ENCODE measurements around the gene DPT.
"Not testable (repeated sequence)": the region's sequence is repeated elsewhere in the genome, so short reads cannot be mapped to it uniquely, and the experiment has no call there.

Gene DPT

GRCh38 chr1:168728473-168729404, at the start of gene DPT:
Gene DPT (minus strand): TSS chr1:168729206. CDS start chr1:168729174, 32 bp downstream.
- no peak for DNase-seq

DNA sequence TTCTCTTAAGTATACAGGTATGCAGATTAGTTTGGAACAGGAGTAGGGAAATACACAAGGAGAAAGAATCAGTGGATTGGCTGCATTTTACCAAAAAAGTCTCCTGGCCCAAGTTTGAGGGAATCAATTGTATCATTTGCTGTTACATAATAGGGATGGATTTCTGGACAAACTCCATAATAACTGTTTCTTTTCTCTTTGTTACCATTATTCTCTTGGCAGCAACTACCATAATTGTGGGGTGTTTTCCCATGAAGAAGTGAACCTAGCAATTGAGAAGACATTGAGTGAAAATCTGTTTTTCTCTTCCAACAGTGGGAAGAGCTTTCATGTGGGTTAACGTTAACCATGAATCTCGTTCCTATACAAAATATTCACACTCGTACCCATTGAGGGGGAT, 46.4 kb upstream of the DPT start:
- DNase-seq: no peak

DNA sequence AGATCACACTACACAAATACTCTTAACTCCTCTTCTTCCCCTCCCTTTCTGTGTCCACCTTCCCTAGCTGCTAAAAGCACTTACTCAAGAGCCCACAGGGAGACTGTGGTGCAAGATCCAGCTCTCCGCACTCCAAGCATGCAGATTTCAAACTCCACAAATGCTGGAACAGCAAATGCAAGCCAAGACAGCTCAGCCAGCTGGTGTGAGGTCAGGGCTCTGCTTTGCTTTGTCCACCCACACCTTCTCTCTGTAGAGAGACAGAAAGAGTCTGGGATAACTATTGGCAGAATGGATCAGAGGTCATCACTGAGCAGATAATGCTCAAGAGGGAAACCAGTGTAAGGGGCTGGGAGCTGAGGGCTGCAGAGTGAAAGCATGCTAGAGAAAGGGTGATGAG, 45.2 kb upstream of the DPT start:
- DNase-seq: no peak

- DNase-seq: no peak
These were observed 43.5 kb upstream of the DPT start for GRCh38 chr1:168772428-168773060.

DNA sequence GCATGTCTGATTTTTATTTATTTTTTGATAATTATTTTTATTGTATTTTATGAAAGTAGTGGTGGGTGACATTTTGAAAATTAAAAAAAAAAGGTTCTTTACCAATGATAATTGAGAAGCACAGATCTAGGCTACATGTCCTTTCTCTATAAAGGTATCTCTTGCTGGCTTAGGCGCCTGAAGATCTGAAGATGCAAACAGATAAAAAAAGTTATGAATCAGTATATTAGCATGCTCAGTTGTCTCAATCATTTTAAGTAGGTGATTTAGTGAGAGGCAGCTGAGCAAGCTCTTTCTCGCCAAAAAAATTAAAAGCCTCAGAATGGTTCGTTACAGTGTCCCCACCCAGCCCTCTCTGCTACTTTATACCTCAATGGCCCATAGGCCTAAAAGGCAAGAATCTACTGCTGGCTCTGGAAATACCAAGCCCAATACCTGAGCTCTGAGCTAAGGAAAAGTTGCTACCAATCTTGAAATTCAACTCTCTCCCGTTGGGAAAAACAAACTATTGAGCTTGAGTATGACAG, 42.2 kb upstream of the DPT start:
- DNase-seq: no peak

DNA sequence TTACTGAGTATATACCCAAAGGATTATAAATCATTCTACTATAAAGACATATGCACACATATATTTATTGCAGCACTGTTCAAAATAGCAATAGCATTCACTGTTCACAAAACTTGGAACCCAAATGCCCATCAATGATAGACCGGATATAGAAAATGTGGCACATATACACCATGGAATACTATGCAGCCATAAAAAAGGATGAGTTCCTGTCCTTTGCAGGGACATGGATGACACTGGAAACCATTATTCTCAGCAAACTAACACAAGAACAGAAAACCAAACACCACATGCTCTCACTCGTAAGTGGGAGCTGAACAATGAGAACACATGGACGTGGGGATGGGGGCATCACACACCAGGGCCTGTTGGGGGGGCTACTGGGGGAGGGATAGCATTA, 40.9 kb upstream of the DPT start:
- DNase-seq: not testable (repeated sequence)

DNA sequence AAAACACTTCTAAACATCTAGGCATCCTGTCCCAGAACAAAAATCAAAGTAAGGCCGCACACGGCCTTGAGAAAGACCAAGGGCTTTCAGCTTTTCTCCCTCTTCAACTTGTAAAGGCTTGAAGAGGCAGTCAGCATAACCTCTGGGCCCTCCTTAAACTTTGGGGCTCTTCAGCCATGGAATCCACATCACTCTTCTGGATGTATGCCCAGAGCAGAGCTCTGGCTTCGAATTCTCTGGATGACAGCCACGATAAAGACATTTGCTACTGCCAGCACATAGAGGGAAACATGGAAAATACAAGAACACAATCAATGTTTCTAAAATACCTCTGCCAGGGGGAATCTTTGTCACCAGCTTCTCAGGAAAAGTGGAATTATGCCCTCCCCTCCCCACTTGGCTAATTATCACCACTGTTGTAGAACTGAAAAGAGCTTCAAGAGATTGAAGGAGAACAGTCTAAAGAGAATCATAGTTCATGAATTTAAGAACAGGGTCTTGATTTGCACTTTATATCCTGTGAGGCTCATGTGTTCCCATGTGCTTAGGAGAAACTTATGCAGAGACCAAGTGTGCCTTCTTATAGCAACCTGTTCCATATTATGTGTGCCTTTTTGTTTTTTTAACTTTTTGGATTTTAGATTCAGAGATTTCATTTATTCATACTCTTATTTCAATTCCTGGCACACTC, 39.0 kb upstream of the DPT start:
- DNase-seq: no peak

DNA sequence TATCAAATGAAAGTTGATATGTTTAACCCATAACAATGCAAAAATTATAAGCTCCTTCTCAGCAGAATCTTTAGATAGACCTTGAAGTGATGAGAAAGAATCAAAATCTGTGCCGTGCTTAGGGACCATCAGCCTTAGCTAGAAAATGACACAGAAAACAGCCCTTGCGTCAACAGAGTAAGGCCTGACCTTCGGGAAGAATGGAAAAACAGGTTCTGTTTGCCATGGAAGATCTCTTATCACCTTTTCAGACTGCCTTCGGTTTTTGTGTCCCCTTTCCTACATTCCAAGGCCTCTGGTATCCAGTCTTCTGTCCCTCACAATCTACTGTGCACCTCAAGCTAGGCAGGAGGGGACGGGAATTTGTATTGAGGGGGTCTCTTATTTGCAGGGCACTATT, 37.6 kb upstream of the DPT start:
- no peak for DNase-seq

DNA sequence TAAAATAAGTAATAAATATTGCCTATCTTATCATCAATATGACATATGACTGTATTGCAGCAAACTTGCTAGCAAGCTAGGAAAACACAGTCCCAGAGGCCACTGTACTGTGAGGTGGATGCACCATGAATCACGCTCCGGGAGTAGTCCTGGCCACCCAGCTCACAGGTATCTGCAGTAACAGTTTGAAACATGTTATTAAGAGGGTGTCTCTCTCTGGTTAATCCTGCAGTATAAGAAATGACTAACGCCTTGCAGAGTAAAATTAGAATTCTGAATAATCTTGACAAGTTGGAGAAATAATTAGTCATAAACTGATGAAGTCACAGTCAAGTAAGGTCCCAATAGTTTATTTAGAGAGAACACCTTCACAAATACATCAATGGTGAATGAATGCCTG, 34.0 kb upstream of the DPT start:
- no peak for DNase-seq

GRCh38 chr1:168762473-168762872, 33.5 kb upstream of the DPT start:
- no peak for DNase-seq

GRCh38 chr1:168760781-168761180, 31.8 kb upstream of the DPT start:
- DNase-seq: no peak

- no peak for DNase-seq
These were observed 31.2 kb upstream of the DPT start for GRCh38 chr1:168760241-168760640.

DNA sequence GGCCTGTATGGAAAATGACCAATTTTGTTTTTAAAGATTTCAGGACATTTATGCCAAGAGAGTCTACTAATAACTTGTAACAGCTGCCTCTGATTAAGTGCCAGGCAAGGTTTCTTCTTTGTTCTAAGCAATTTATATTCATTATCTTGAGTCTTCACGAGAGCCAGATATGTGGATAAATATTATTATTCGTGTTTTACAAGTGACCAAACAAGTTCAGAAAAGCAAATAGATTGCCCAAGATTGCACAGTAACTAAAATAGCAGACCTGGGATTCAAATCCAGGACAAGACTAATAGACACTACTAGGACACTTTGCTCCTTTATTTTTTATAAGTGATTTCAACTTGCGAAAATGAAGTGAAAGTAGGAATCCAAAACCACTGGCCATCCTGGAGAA, 30.1 kb upstream of the DPT start:
- DNase-seq: no peak

DNA sequence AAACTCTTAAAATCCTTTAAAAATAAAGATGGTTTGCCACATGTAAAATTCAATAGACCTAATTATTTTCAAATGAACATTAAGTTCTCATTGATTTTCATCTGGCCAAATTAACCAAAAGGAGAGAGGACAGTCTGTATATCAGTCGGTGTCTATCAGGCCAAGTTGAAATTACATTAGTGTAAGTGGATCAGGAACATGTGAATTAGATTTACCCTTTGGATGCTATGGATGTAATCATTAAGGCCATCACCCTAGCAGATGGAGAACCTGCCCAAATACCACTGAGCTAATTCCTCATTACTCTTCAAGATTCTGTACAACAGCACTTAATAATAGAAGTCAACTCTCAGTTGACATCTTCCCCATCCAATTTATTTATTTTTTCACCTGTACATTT, 29.5 kb upstream of the DPT start:
- DNase-seq: no peak

- no peak for DNase-seq
These were observed 26.9 kb upstream of the DPT start for GRCh38 chr1:168755800-168756418.

DNA sequence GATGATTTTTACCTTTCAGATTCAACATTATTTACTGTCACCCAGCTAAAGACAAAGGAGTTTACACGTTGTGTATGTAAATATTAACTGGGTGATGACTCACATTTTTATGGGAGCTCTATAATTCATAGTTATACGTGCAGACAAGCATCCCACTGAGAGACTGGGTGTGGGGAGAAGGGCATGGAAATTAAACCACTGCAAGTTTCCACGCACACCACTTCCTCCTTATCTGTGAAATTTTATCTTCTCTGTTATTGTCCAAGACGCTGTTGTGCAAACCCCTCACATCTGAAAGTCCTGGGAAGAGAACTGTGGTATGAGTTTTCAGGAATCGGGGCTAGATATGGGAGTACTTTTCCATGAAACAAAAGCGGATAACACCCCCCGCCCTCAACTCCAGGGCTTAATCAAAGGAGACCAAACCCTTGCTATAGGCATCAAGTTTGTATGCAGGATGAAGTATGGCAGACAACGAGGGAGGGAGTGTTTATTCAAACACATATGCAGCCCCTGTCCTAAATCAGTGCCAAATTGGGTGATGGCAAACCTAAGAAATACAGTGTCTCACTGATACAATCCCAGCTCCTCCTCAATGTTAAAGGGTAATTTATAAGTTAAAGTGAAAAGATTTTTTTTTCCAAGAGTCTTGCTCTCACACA, 23.3 kb upstream of the DPT start:
- no peak for DNase-seq

- DNase-seq: no peak
These were observed 22.2 kb upstream of the DPT start for GRCh38 chr1:168751195-168751650.

DNA sequence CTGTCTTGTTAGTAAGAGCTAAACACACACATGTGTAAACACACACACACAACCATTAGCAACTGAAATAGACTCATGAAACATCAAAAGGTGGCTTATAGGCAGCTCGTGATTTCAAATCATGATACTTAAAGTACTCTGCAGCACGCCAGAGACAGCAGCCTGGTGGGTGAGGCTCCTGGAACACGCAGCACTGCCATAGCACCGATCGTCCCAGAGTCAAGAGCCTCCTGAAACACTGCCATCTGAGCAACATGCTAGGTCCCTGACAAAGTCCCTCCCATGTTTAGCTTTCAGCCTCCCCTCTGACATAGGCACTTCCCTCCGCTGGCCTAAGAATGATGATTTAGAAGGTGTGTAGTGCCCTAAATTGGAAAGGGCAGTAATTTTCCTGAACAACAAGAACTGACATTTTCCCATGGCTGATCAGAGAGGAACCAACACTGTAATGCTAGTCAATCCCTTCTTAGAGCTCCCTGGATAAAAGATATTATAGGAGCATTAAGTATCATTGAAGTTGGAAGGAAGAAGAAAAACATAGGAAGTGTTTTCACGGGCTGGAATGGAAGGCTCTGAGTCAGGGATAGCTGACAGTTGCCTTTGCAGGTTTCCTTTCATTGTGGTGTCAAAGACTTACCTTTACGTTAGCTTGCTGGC, 14.1 kb upstream of the DPT start:
- DNase-seq: no peak

- no peak for DNase-seq
These were observed 13.4 kb upstream of the DPT start for GRCh38 chr1:168742386-168742785.

GRCh38 chr1:168739908-168740307, 10.9 kb upstream of the DPT start:
- no peak for DNase-seq

- no peak for DNase-seq
These were observed 7.5 kb upstream of the DPT start for GRCh38 chr1:168736520-168736919.

DNA sequence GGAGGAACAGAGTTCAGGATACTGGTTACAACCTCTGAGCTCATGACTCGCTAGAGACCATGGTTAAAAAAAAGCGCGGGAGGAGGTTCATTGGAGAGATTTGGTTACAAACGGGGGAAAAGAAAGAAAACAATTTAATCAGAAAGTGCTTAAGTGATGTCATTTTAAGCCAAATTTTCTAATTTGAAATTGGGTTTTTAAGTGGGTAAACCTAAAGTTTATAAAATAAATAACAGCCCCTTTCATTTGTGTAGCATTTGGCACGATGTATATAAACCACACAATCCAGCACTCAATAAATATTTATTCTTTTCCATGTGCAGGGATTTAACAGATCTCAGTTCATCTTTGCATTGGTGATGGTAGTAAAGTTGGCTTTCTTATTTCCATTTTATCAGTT, 7.0 kb upstream of the DPT start:
- DNase-seq: no peak
